ENCODE data around the gene SCNN1A. TPM values are rescaled to one million over a fixed set of nuclear protein-coding genes. Genes with fewer than 3 reads are reported as not detected.
A peak's percentile ranks its signal among the peaks of the same experiment; 100 is the strongest.

Gene SCNN1A
- total and polyA plus RNA-seq, 2 donors (not counting 3 experiments of a cell fraction or from before 2014, with no cell fraction given) = 0.12 to 0.18 TPM

DNA sequence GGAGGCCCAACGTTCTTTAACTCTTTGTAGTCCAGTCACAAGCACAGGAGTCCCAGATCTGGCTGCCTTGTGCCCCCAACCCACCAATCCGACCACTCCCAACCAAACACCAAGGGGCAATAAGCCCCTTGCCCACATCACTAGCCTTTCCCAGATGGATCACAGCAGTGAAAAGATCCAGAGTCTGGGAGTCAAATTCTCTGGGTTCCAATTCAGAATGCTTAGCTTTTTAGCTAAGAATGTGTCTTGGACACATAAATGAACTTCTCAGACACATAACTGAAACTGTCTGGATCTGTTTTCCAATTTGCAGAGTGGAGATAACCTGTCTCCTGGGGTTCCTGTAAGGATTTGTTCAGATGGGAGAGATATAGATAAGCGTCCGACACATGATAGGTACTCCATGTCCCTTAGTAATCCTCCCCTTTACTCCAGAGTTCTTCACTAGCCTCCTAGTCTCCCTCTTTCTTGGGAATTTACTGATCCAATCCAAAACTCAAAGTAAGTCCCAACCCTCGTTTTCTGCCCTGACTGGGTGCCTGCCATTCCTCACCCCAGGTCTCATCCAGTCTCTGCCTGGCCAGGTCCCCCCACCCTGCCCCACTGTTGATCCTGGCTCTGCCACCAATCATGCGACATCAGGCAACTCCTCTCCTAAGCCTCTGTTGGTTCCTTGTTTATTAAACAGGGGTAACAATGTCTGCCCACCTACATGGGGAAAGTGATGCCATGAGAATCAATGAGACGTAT lies 33.0 kb downstream of the SCNN1A start:
- FAIRE-seq (no peak), DNase-seq (ENCODE audit: low read depth, low spot score) (no peak)
- no peaks in the 10 kb centered on the region for H3K9me3 ChIP-seq (replicated peaks; ENCODE audit: control insufficient read depth, insufficient read depth, low read length)
- peaks cover 49% of the 10 kb centered on the region for H3K79me2 ChIP-seq (ENCODE audit: control insufficient read depth, insufficient read depth, low read length)
- no peaks in the 10 kb centered on the region for H3K27me3 ChIP-seq (ENCODE audit: control insufficient read depth in 2 of 2, insufficient read depth in 2 of 2, low read length in 2 of 2)
- H2AFZ ChIP-seq (ENCODE audit: low read depth, low read length) = peak overlapping the region; percentile 7
- peaks cover 52% of the 10 kb centered on the region for H3K4me1 ChIP-seq (ENCODE audit: control insufficient read depth, extremely low read depth, insufficient read depth, low read length)
- H3K9me1 ChIP-seq (replicated peaks; ENCODE audit: control insufficient read depth, extremely low read depth, insufficient read depth, low read length) = no peaks in the 10 kb centered on the region
- BruUV-seq (replicated peaks) = no TSS peak
- peak; percentile 22 for TF ChIP-seq GATA2 (IDR thresholded peaks at IDR 0.05; ENCODE audit: insufficient read depth, insufficient read length, low read depth, low read length)
- no peak for TF ChIP-seq FOS (IDR thresholded peaks at IDR 0.05; ENCODE audit: borderline replicate concordance, insufficient read depth, low read length)
- H3K4me2 ChIP-seq (ENCODE audit: insufficient read depth, low read length) = peak overlapping the region; percentile 91
- H3K36me3 ChIP-seq (ENCODE audit: control insufficient read depth in 2 of 2, extremely low read depth in 1 of 2, insufficient read depth in 2 of 2, low read length in 2 of 2) = no peaks in the 10 kb centered on the region
- intact Hi-C loops (cut with micrococcal nuclease) (no loop called here), dilution Hi-C loops (cut with MboI; ENCODE audit: extremely low pct_ligation_motif_present, low sequenced_read_pairs) (no loop called here)
- peak overlapping the region; percentile 69 for H3K27ac ChIP-seq (ENCODE audit: insufficient read depth, low read depth, low read length)
- no peaks in the 10 kb centered on the region for H4K20me1 ChIP-seq (replicated peaks; ENCODE audit: control insufficient read depth, extremely low read depth, insufficient read depth, low read length)
- POLR2A ChIA-PET = no interaction called here
- peak overlapping the region; percentile 89 to 98 (median 89) for H3K4me3 ChIP-seq (replicated peaks in 1 of 3; ENCODE audit: insufficient read depth in 1 of 3, low read depth in 1 of 3, low read length in 3 of 3)
- H3K9ac ChIP-seq (replicated peaks; ENCODE audit: extremely low read depth, insufficient read depth, low read length) = peak overlapping the region; percentile 80
- CTCF ChIA-PET = interaction anchor here (0.7 to 4.5 kb wide), 9 partner anchors 10 to 123 kb away, joined by 3 to 26 read pairs (median 4); no protein-coding TSS in a partner anchor

DNA sequence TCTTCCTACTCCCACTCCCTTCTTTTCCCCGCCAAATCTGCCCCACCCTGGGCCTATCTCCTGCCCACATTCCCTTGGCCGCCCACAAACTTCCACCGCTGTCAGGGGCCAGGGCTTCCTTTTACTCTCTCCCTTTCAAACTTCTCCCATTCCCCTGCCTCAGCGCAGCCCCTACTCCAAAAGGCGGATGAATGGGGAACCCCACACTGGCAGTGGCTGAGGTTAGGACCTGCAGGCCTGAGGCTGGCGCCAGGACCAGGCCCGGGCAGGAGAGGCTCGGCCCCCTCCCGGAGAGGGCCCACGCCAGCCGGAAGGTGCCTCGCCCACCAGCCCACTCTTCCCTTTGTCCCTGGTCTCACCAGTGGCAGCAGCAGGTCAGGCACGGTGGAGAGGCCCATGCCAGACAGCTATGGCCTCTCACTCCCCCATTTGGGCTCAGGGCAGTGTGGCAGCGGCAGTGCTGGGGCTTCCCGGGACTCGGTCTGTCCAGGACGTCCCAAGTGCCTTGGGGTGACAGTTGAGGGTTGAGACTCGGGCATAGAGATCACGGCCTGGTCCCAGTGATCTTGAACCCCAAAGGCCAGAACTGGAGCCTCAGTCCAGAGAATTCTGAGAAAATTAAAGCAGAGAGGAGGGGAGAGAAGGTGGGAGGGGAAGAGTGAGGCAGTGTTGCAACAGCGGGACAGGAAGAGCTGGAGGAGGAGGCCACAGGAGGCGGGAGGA lies 33.8 kb downstream of the SCNN1A start, which contains the start of gene TNFRSF1A:
TSS of gene TNFRSF1A (minus strand) at position 660 of the 723 bp plus-strand sequence. CDS start at position 398, 262 bp downstream.
- peaks cover 53% of the 10 kb centered on the region for H3K79me2 ChIP-seq (ENCODE audit: control insufficient read depth, insufficient read depth, low read length)
- peak within 1 kb of the TSS; percentile 7 for H2AFZ ChIP-seq (ENCODE audit: low read depth, low read length)
- H3K4me2 ChIP-seq (ENCODE audit: insufficient read depth, low read length) = peak within 1 kb of the TSS; percentile 91
- BruUV-seq (replicated peaks) = TSS peak; percentile 71
- H3K36me3 ChIP-seq (ENCODE audit: control insufficient read depth in 2 of 2, extremely low read depth in 1 of 2, insufficient read depth in 2 of 2, low read length in 2 of 2) = no peaks in the 10 kb centered on the region
- POLR2A ChIA-PET = no interaction called here
- dilution Hi-C loops (cut with MboI; ENCODE audit: extremely low pct_ligation_motif_present, low sequenced_read_pairs) = no loop called here
- CTCF ChIA-PET = interaction anchor here (0.7 to 4.5 kb wide), 9 partner anchors 9 to 123 kb away, joined by 3 to 26 read pairs (median 4); no protein-coding TSS in a partner anchor
- H3K27me3 ChIP-seq (ENCODE audit: control insufficient read depth in 2 of 2, insufficient read depth in 2 of 2, low read length in 2 of 2) = no peaks in the 10 kb centered on the region
- no peaks in the 10 kb centered on the region for H3K9me3 ChIP-seq (replicated peaks; ENCODE audit: control insufficient read depth, insufficient read depth, low read length)
- H3K9me1 ChIP-seq (replicated peaks; ENCODE audit: control insufficient read depth, extremely low read depth, insufficient read depth, low read length) = no peaks in the 10 kb centered on the region
- H3K4me1 ChIP-seq (ENCODE audit: control insufficient read depth, extremely low read depth, insufficient read depth, low read length) = peaks cover 56% of the 10 kb centered on the region
- FAIRE-seq (peak; percentile 95), DNase-seq (ENCODE audit: low read depth, low spot score) (peak; percentile 70)
- TF ChIP-seq POLR2A (IDR thresholded peaks at IDR 0.05; ENCODE audit: low read depth, low read length) (peak; percentile 47), POLR2AphosphoS5 (IDR thresholded peaks at IDR 0.05; ENCODE audit: insufficient read depth, low read depth, low read length) (peak; percentile 65), GATA2 (IDR thresholded peaks at IDR 0.05; ENCODE audit: insufficient read depth, insufficient read length, low read depth, low read length) (no peak)
- peak within 1 kb of the TSS; percentile 89 to 98 (median 89) for H3K4me3 ChIP-seq (replicated peaks in 1 of 3; ENCODE audit: insufficient read depth in 1 of 3, low read depth in 1 of 3, low read length in 3 of 3)
- H3K27ac ChIP-seq (ENCODE audit: insufficient read depth, low read depth, low read length) = peak within 1 kb of the TSS; percentile 69
- peak within 1 kb of the TSS; percentile 80 for H3K9ac ChIP-seq (replicated peaks; ENCODE audit: extremely low read depth, insufficient read depth, low read length)
- H4K20me1 ChIP-seq (replicated peaks; ENCODE audit: control insufficient read depth, extremely low read depth, insufficient read depth, low read length) = no peaks in the 10 kb centered on the region
- intact Hi-C loops (cut with micrococcal nuclease) = no loop called here
